HepG2 (cell line): ENCODE data around the gene RCCD1. TPM values are rescaled to one million over a fixed set of nuclear protein-coding genes. Genes with fewer than 3 reads are reported as not detected.
A peak's percentile ranks its signal among the peaks of the same experiment; 100 is the strongest.

ENCODE experiments used
- ARID2 ChIP-seq: sonication (generic); formaldehyde crosslinking; IDR thresholded peaks from 2 replicates; pipeline ENCODE4 v1.8.1; 2022; ENCODE audit warnings: mild to moderate bottlenecking, missing genetic modification reagents, borderline replicate concordance
- HMGA1 ChIP-seq: sonication (generic); formaldehyde crosslinking; conservative IDR thresholded peaks from 2 replicates; pipeline ENCODE4 v1.4.0; 2020; ENCODE audit warnings: missing genetic modification reagents
- HOXD1 ChIP-seq: sonication (generic); formaldehyde crosslinking; IDR thresholded peaks from 2 replicates; pipeline ENCODE4 v1.5.0; 2020; ENCODE audit warnings: missing genetic modification reagents
- NR2F2 ChIP-seq: IDR thresholded peaks from 2 replicates; pipeline ENCODE4 v1.6.1; 2012; ENCODE audit warnings: low read depth, inconsistent platforms, borderline replicate concordance
- POGZ ChIP-seq: sonication (generic); formaldehyde crosslinking; IDR thresholded peaks from 2 replicates; pipeline ENCODE4 v1.4.0; 2020; ENCODE audit warnings: mild to moderate bottlenecking, missing genetic modification reagents
- PRPF4 ChIP-seq: fragments of 200-400 bp; formaldehyde crosslinking; IDR thresholded peaks from 2 replicates; pipeline ENCODE4 v1.6.1; 2016; ENCODE audit warnings: low read length, low read depth; ENCODE audit not compliant: poor library complexity, severe bottlenecking
- SALL1 ChIP-seq: sonication (generic); formaldehyde crosslinking; IDR thresholded peaks from 2 replicates; pipeline ENCODE4 v1.8.0; 2022; ENCODE audit warnings: mild to moderate bottlenecking, missing genetic modification reagents
- TEAD3 ChIP-seq: optimal IDR thresholded peaks from 2 replicates; pipeline ENCODE3; 2016; ENCODE audit warnings: borderline replicate concordance
- ZFP62 ChIP-seq: sonication (generic); formaldehyde crosslinking; IDR thresholded peaks from 2 replicates; pipeline ENCODE4 v1.4.0; 2020; ENCODE audit warnings: missing genetic modification reagents
- ZHX2 ChIP-seq, 2 experiments: sonication (generic) in 1 of 2; formaldehyde crosslinking in 1 of 2; IDR thresholded peaks; 2 replicates each; pipeline versions ENCODE4 v1.6.1 to v1.9.0; 2014 to 2022; ENCODE audit warnings: antibody characterized with exemption in 1 of 2, borderline replicate concordance in 1 of 2, inconsistent platforms in 1 of 2, low read depth in 1 of 2, missing genetic modification reagents in 1 of 2
- ZIK1 ChIP-seq: sonication (generic); formaldehyde crosslinking; IDR thresholded peaks from 2 replicates; pipeline ENCODE4 v1.5.0; 2020; ENCODE audit warnings: mild to moderate bottlenecking, low read depth, missing genetic modification reagents, borderline replicate concordance
- ZNF12 ChIP-seq: sonication (generic); formaldehyde crosslinking; IDR thresholded peaks from 2 replicates; pipeline ENCODE4 v1.5.0; 2020; ENCODE audit warnings: missing genetic modification reagents
- ZNF367 ChIP-seq: sonication (generic); formaldehyde crosslinking; IDR thresholded peaks from 2 replicates; pipeline ENCODE4 v1.4.0; 2020; ENCODE audit warnings: missing genetic modification reagents, borderline replicate concordance
- ZNF800 ChIP-seq: sonication (generic); formaldehyde crosslinking; IDR thresholded peaks from 2 replicates; pipeline ENCODE4 v1.4.0; 2020; ENCODE audit warnings: missing genetic modification reagents
- polyA plus RNA-seq, 8 experiments: library from polyadenylated mRNA; depleted of rRNA in 3 of 8; stranded (reverse) in 7 of 8; unstranded in 1 of 8; fragments of >200 nt; fragmentation: Illumina TruSeq in 4 of 8; extraction: Trizol in 4 of 8; gene quantifications; 2 replicates each; pipeline versions ENCODE4 v1.2.1 to v1.2.3, GENCODE V29; 2011 to 2016; ENCODE audit warnings: low read depth in 4 of 8, missing spikeins in 1 of 8, mixed read lengths in 1 of 8; ENCODE audit not compliant: insufficient read depth in 1 of 8
- total RNA-seq, 5 experiments: library from RNA; depleted of rRNA; stranded (reverse); fragments of >200 nt; fragmentation: Illumina TruSeq; extraction: Trizol; gene quantifications; 2 replicates each; pipeline ENCODE4 v1.2.3, GENCODE V29; 2016; ENCODE audit warnings: low read depth in 1 of 5
- TF ChIP-seq, protein P1 (sequence below): sonication (generic); formaldehyde crosslinking; IDR thresholded peaks from 2 replicates; pipeline ENCODE4 v1.4.0; 2020; ENCODE audit warnings: mild to moderate bottlenecking, missing genetic modification reagents

RCCD1 gene
- total and polyA plus RNA-seq, 2 of the 13 experiments (the other 11 are each of a cell fraction or from before 2014, with no cell fraction given): 14.1 to 15.1 TPM

- TF ChIP-seq ZNF12 (CRISPR knock-in tag): no peak
- TF ChIP-seq TEAD3 (CRISPR knock-in tag): peak; percentile 53
- TF ChIP-seq ZNF800 (CRISPR knock-in tag): peak; percentile 77; the same call in 1 of the 2 replicates
- no peak for TF ChIP-seq HMGA1 (CRISPR knock-in tag)
- TF ChIP-seq ZNF367 (CRISPR knock-in tag): no peak
- TF ChIP-seq, protein P1, sequence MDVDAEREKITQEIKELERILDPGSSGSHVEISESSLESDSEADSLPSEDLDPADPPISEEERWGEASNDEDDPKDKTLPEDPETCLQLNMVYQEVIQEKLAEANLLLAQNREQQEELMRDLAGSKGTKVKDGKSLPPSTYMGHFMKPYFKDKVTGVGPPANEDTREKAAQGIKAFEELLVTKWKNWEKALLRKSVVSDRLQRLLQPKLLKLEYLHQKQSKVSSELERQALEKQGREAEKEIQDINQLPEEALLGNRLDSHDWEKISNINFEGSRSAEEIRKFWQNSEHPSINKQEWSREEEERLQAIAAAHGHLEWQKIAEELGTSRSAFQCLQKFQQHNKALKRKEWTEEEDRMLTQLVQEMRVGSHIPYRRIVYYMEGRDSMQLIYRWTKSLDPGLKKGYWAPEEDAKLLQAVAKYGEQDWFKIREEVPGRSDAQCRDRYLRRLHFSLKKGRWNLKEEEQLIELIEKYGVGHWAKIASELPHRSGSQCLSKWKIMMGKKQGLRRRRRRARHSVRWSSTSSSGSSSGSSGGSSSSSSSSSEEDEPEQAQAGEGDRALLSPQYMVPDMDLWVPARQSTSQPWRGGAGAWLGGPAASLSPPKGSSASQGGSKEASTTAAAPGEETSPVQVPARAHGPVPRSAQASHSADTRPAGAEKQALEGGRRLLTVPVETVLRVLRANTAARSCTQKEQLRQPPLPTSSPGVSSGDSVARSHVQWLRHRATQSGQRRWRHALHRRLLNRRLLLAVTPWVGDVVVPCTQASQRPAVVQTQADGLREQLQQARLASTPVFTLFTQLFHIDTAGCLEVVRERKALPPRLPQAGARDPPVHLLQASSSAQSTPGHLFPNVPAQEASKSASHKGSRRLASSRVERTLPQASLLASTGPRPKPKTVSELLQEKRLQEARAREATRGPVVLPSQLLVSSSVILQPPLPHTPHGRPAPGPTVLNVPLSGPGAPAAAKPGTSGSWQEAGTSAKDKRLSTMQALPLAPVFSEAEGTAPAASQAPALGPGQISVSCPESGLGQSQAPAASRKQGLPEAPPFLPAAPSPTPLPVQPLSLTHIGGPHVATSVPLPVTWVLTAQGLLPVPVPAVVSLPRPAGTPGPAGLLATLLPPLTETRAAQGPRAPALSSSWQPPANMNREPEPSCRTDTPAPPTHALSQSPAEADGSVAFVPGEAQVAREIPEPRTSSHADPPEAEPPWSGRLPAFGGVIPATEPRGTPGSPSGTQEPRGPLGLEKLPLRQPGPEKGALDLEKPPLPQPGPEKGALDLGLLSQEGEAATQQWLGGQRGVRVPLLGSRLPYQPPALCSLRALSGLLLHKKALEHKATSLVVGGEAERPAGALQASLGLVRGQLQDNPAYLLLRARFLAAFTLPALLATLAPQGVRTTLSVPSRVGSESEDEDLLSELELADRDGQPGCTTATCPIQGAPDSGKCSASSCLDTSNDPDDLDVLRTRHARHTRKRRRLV (CRISPR knock-in tag): peak; percentile 68; the same call in 1 of the 2 replicates
- peak; percentile 94 for TF ChIP-seq POGZ (CRISPR knock-in tag)
- peak; percentile 76 for TF ChIP-seq ZHX2 (IDR thresholded peaks at IDR 0.05; ENCODE audit: low read depth)
- no peak for TF ChIP-seq ZHX2 (CRISPR knock-in tag; IDR thresholded peaks at IDR 0.05; ENCODE audit: borderline replicate concordance)
- TF ChIP-seq ZFP62 (CRISPR knock-in tag): no peak
- peak; percentile 65; the same call in 1 of the 2 replicates for TF ChIP-seq ZIK1 (CRISPR knock-in tag)
- TF ChIP-seq PRPF4: no peak
- peak; percentile 79 for TF ChIP-seq SALL1 (CRISPR knock-in tag)
- peak; percentile 12; the same call in 1 of the 2 replicates for TF ChIP-seq NR2F2
- no peak; the same call in 1 of the 2 replicates for TF ChIP-seq ARID2 (CRISPR knock-in tag)
- TF ChIP-seq HOXD1 (CRISPR knock-in tag): no peak
Measured at GRCh38 chr15:90994417-90995311, 40.0 kb downstream of the RCCD1 start, which contains the start of gene PRC1 (continued).
